GM23338 (cell line): ENCODE results near the gene GP5. TPM values are rescaled to one million over a fixed set of nuclear protein-coding genes. Genes with fewer than 3 reads are reported as not detected.
A peak's percentile ranks its signal among the peaks of the same experiment; 100 is the strongest.

ENCODE experiments used
- ATAC-seq: fragments of 200-7000 bp; cut with Tn5 transposase; 3 replicates; pipeline ENCODE4 v1.9.1; 2020
- DNase-seq: peaks from one replicate; pipeline ENCODE4 v3.0.0-alpha.2; 2015; ENCODE audit warnings: low spot score
- H2AFZ ChIP-seq: fragments of 200-600 bp; sonication (generic); 2 replicates; pipeline ENCODE4 v1.8.0; 2016; ENCODE audit warnings: antibody characterized with exemption, mild to moderate bottlenecking, moderate library complexity
- H3F3A ChIP-seq: fragments of 200-600 bp; sonication (generic); replicated peaks from 2 replicates; pipeline ENCODE4 v1.8.0; 2017; ENCODE audit warnings: antibody characterized with exemption, mixed run types, low read depth
- H3K27ac ChIP-seq: fragments of 200-600 bp; sonication (generic); 2 replicates; pipeline ENCODE4 v1.6.1; 2016; ENCODE audit warnings: low read depth
- H3K27me3 ChIP-seq: fragments of 200-600 bp; sonication (generic); 2 replicates; pipeline ENCODE4 v1.8.0; 2016; ENCODE audit warnings: mild to moderate bottlenecking, mixed run types, moderate library complexity; ENCODE audit not compliant: insufficient read depth
- H3K36me3 ChIP-seq: fragments of 200-600 bp; sonication (generic); 2 replicates; pipeline ENCODE4 v1.8.0; 2016; ENCODE audit warnings: mild to moderate bottlenecking; ENCODE audit not compliant: insufficient read depth
- H3K4me1 ChIP-seq: fragments of 200-600 bp; sonication (generic); 2 replicates; pipeline ENCODE4 v1.8.0; 2016; ENCODE audit warnings: mild to moderate bottlenecking, moderate library complexity; ENCODE audit not compliant: insufficient read depth
- H3K4me2 ChIP-seq: fragments of 200-600 bp; sonication (generic); 2 replicates; pipeline ENCODE4 v1.7.1; 2017; ENCODE audit warnings: mixed run types
- H3K4me3 ChIP-seq: fragments of 200-600 bp; sonication (generic); 2 replicates; pipeline ENCODE4 v1.6.1; 2016; ENCODE audit warnings: mixed run types
- H3K79me2 ChIP-seq: fragments of 200-600 bp; sonication (generic); replicated peaks from 2 replicates; pipeline ENCODE4 v1.8.0; 2017; ENCODE audit warnings: mild to moderate bottlenecking; ENCODE audit not compliant: insufficient read depth
- H3K9me2 ChIP-seq: fragments of 200-600 bp; sonication (generic); 2 replicates; pipeline ENCODE4 v1.8.0; 2017; ENCODE audit not compliant: insufficient read depth
- H4K20me1 ChIP-seq: fragments of 200-600 bp; sonication (generic); replicated peaks from 2 replicates; pipeline ENCODE4 v1.8.0; 2017; ENCODE audit warnings: mild to moderate bottlenecking; ENCODE audit not compliant: insufficient read depth
- H3K27ac Mint-ChIP-seq: 2 replicates; pipeline ENCODE4 v1.8.0; 2020; ENCODE audit warnings: inconsistent platforms, mild to moderate bottlenecking, moderate library complexity, mixed read lengths
- H3K27me3 Mint-ChIP-seq: 3 replicates; pipeline ENCODE4 v1.8.0; 2022; ENCODE audit warnings: low read depth, mild to moderate bottlenecking, moderate library complexity, mixed read lengths, inconsistent platforms; ENCODE audit not compliant: insufficient read depth, poor library complexity
- H3K36me3 Mint-ChIP-seq: 3 replicates; pipeline ENCODE4 v1.8.0; 2021; ENCODE audit warnings: low read depth, mild to moderate bottlenecking, inconsistent platforms, moderate library complexity, mixed read lengths
- H3K4me1 Mint-ChIP-seq: 3 replicates; pipeline ENCODE4 v1.8.0; 2020; ENCODE audit warnings: mild to moderate bottlenecking, inconsistent platforms, mixed read lengths
- H3K4me3 Mint-ChIP-seq: 3 replicates; pipeline ENCODE4 v1.8.0; 2021; ENCODE audit warnings: moderate library complexity, mild to moderate bottlenecking, inconsistent platforms, mixed read lengths
- H3K9me3 Mint-ChIP-seq: 3 replicates; pipeline ENCODE4 v1.8.0; 2020; ENCODE audit warnings: moderate library complexity, mild to moderate bottlenecking, inconsistent platforms, mixed read lengths
- NANOG ChIP-seq: IDR thresholded peaks from 2 replicates; pipeline ENCODE4 v1.6.1; 2016; ENCODE audit warnings: antibody characterized with exemption, borderline replicate concordance
- ZNF331 ChIP-seq: fragments of 250-450 bp; sonication (Bioruptor Pico); IDR thresholded peaks from 2 replicates; pipeline ENCODE4 v1.5.0; 2020; ENCODE audit warnings: low read depth, mild to moderate bottlenecking, moderate library complexity
- polyA plus RNA-seq: library from polyadenylated mRNA; unstranded; fragments of >200 nt; fragmentation: Nextera tagmentation; extraction: Ambion mirVana; gene quantifications from 2 replicates; pipeline ENCODE4 v1.2.1, GENCODE V29; 2016
- total RNA-seq: library from RNA; depleted of rRNA; stranded (reverse); fragments of >200 nt; shearing (Covaris generic); gene quantifications from 2 replicates; pipeline ENCODE4 v1.2.3, GENCODE V29; 2014
- TF ChIP-seq, protein P1 (sequence below): IDR thresholded peaks from 2 replicates; pipeline ENCODE4 v1.6.1; 2016; ENCODE audit warnings: antibody characterized with exemption
- TF ChIP-seq, protein P2 (sequence below): IDR thresholded peaks from one replicate; pipeline ENCODE4 v1.6.1; 2018; ENCODE audit warnings: antibody characterized with exemption; ENCODE audit not compliant: unreplicated experiment

The GP5 gene
- total and polyA plus RNA-seq, 2 experiments from 2014 or later, result 0.07 to 0.15 TPM

DNA sequence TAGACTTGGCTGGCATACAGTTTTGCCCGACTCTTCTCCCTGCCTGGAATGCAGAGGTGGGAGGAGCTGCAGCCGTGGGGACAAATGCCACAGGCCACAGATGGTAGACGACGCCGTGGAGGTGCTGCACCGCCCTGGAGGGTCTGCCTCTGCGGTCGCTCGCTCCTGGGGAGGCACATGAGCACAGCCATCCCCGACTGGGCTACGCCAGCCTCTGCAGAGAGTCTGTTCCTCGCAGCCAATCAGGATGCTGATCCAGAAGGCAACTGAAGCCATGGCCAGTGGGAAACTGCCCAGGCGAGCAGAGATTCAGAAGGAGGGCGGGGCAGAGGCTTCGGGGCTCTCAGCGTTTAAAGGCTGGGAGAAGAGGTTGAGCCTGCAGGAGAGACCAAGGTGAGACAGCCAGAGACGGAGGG lies 17.6 kb downstream of the GP5 start:
- Histone ChIP-seq H3K27me3 (no peaks in the 10 kb centered on the region), H3K36me3 (no peaks in the 10 kb centered on the region), H4K20me1 (no peaks in the 10 kb centered on the region), H3F3A (no peaks in the 10 kb centered on the region), H3K4me3 (no peak overlapping the region), H2AFZ (no peak overlapping the region), H3K27ac (no peak overlapping the region), H3K4me2 (no peak overlapping the region), H3K4me1 (peaks cover 4% of the 10 kb centered on the region; the same call in 1 of the 2 replicates), H3K9me2 (no peaks in the 10 kb centered on the region), H3K79me2 (no peaks in the 10 kb centered on the region)
- H3K27ac Mint-ChIP-seq, result no peak overlapping the region
- no peaks in the 10 kb centered on the region for H3K9me3 Mint-ChIP-seq
- peaks cover 8% of the 10 kb centered on the region for H3K27me3 Mint-ChIP-seq
- H3K36me3 Mint-ChIP-seq, result no peaks in the 10 kb centered on the region
- H3K4me3 Mint-ChIP-seq, result no peak overlapping the region
- peak; percentile 62 for ATAC-seq
- H3K4me1 Mint-ChIP-seq, result peaks cover 32% of the 10 kb centered on the region
- DNase-seq, result no peak
- TF ChIP-seq, protein P1, sequence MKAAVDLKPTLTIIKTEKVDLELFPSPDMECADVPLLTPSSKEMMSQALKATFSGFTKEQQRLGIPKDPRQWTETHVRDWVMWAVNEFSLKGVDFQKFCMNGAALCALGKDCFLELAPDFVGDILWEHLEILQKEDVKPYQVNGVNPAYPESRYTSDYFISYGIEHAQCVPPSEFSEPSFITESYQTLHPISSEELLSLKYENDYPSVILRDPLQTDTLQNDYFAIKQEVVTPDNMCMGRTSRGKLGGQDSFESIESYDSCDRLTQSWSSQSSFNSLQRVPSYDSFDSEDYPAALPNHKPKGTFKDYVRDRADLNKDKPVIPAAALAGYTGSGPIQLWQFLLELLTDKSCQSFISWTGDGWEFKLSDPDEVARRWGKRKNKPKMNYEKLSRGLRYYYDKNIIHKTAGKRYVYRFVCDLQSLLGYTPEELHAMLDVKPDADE, result no peak
- no peak for TF ChIP-seq NANOG

DNA sequence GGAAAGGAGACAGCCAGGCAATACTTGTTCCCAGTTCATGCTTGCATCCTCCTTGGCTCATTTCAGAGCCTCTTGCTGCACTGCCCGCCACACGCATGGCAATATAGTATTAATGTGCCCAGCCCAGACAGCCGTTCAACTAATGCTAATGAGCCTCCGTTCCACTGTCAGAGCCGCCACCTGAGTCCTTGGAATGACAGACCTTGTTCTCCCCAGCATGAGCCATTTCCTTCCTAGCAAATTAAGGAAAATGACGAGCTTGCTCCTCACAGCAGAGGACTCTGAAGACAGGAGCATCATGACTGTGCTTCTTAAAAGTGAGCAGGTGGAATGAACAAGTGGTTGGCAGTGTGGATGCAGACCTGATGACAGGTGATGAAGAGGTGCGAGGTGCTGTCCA lies 18.7 kb downstream of the GP5 start:
- H4K20me1 ChIP-seq, result no peaks in the 10 kb centered on the region
- peaks cover 14% of the 10 kb centered on the region for H3K27me3 Mint-ChIP-seq
- H3K27me3 ChIP-seq, result no peaks in the 10 kb centered on the region
- no peaks in the 10 kb centered on the region for H3K79me2 ChIP-seq
- no peak for ATAC-seq
- no peaks in the 10 kb centered on the region for H3K9me3 Mint-ChIP-seq
- TF ChIP-seq, protein P2, sequence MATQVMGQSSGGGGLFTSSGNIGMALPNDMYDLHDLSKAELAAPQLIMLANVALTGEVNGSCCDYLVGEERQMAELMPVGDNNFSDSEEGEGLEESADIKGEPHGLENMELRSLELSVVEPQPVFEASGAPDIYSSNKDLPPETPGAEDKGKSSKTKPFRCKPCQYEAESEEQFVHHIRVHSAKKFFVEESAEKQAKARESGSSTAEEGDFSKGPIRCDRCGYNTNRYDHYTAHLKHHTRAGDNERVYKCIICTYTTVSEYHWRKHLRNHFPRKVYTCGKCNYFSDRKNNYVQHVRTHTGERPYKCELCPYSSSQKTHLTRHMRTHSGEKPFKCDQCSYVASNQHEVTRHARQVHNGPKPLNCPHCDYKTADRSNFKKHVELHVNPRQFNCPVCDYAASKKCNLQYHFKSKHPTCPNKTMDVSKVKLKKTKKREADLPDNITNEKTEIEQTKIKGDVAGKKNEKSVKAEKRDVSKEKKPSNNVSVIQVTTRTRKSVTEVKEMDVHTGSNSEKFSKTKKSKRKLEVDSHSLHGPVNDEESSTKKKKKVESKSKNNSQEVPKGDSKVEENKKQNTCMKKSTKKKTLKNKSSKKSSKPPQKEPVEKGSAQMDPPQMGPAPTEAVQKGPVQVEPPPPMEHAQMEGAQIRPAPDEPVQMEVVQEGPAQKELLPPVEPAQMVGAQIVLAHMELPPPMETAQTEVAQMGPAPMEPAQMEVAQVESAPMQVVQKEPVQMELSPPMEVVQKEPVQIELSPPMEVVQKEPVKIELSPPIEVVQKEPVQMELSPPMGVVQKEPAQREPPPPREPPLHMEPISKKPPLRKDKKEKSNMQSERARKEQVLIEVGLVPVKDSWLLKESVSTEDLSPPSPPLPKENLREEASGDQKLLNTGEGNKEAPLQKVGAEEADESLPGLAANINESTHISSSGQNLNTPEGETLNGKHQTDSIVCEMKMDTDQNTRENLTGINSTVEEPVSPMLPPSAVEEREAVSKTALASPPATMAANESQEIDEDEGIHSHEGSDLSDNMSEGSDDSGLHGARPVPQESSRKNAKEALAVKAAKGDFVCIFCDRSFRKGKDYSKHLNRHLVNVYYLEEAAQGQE, result no peak
- TF ChIP-seq ZNF331 (CRISPR knock-in tag), result no peak
- H3K4me1 Mint-ChIP-seq, result peaks cover 44% of the 10 kb centered on the region
- no peak overlapping the region; the same call in 1 of the 2 replicates for H2AFZ ChIP-seq
- H3K4me2 ChIP-seq, result no peak overlapping the region
- H3K36me3 Mint-ChIP-seq, result no peaks in the 10 kb centered on the region
- no peaks in the 10 kb centered on the region for H3K36me3 ChIP-seq
- no peak for DNase-seq
- H3K4me1 ChIP-seq, result peaks cover 14% of the 10 kb centered on the region
- H3K4me3 ChIP-seq, result no peak overlapping the region
- no peak overlapping the region for H3K4me3 Mint-ChIP-seq
- no peak overlapping the region for H3K27ac Mint-ChIP-seq
- no peaks in the 10 kb centered on the region for H3K9me2 ChIP-seq
- H3K27ac ChIP-seq, result no peak overlapping the region
- H3F3A ChIP-seq, result no peaks in the 10 kb centered on the region

DNA sequence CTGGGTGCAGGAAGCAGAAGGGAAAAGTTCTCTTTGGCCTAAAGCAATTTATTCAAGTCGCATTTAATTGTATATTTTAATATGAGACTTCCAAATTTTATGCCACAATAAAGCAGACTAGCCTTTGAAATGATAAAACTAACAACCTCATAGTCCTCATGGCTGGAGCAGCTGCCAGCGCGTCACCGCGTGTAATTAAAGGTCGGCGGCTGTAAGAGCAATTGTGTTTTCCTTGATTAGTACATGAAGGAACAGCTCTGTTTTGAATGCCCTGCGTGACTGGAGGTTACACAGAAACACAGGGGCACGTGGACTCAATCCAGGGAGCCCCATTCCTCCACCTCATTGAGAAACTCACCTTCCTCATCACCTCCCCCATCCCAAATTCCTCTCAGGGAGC lies 19.4 kb downstream of the GP5 start:
- Histone ChIP-seq H3K79me2 (no peaks in the 10 kb centered on the region), H3K4me1 (peaks cover 17% of the 10 kb centered on the region), H3K4me3 (no peak overlapping the region), H4K20me1 (no peaks in the 10 kb centered on the region), H3K27me3 (no peaks in the 10 kb centered on the region), H2AFZ (peak overlapping the region; percentile 66; the same call in 1 of the 2 replicates), H3K27ac (no peak overlapping the region), H3F3A (no peaks in the 10 kb centered on the region), H3K4me2 (no peak overlapping the region), H3K9me2 (no peaks in the 10 kb centered on the region), H3K36me3 (no peaks in the 10 kb centered on the region)
- Mint-ChIP-seq H3K36me3 (no peaks in the 10 kb centered on the region), H3K27ac (no peak overlapping the region), H3K4me3 (no peak overlapping the region), H3K4me1 (peaks cover 48% of the 10 kb centered on the region), H3K27me3 (peaks cover 18% of the 10 kb centered on the region), H3K9me3 (no peaks in the 10 kb centered on the region)
- ATAC-seq, result no peak
- no peak for DNase-seq
- TF ChIP-seq, protein P1, result no peak
